H1 (cell line): ENCODE results near the gene LENG9. TPM values are rescaled to one million over a fixed set of nuclear protein-coding genes. Genes with fewer than 3 reads are reported as not detected.
"Not testable (repeated sequence)": the region's sequence is repeated elsewhere in the genome, so short reads cannot be mapped to it uniquely, and the experiment has no call there.

Source experiments
- CTCF ChIA-PET: fragments of 300-600 bp; sonication (Branson Sonifier 250); formaldehyde crosslinking; loops from one replicate; lab custom pipeline; 2021; ENCODE audit not compliant: partially characterized antibody; lab: Charles Lee
- POLR2A ChIA-PET: fragments of 300-600 bp; sonication (Branson Sonifier 250); formaldehyde crosslinking; loops from one replicate; lab custom pipeline; 2021; ENCODE audit warnings: inconsistent platforms; ENCODE audit not compliant: partially characterized antibody; lab: Charles Lee
- DNase-seq, 2 experiments: peaks; one replicate each; pipeline versions ENCODE4 v3.0.0 to v3.0.0-alpha.2; 2010 to 2022; ENCODE audit warnings: low spot score in 2 of 2, low read depth in 1 of 2, mixed read lengths in 1 of 2
- FAIRE-seq: peaks from 2 replicates; lab custom pipeline; 2011; peaks lifted over from hg19 to GRCh38; lab: Jason Lieb, UNC
- H2AFZ ChIP-seq: 2 replicates; pipeline ENCODE4 v1.8.1; 2012; ENCODE audit warnings: low read length, inconsistent platforms
- H2AK5ac ChIP-seq: 2 replicates; pipeline ENCODE4 v1.6.1; 2013; ENCODE audit warnings: low read depth, low read length
- H2BK120ac ChIP-seq: replicated peaks from 2 replicates; pipeline ENCODE3; 2013; ENCODE audit warnings: low read depth, low read length, inconsistent platforms
- H2BK12ac ChIP-seq: 2 replicates; pipeline ENCODE4 v1.6.1; 2013; ENCODE audit warnings: low read depth, low read length
- H2BK15ac ChIP-seq: 2 replicates; pipeline ENCODE4 v1.6.1; 2013; ENCODE audit warnings: low read length
- H2BK20ac ChIP-seq: 2 replicates; pipeline ENCODE4 v1.6.1; 2013; ENCODE audit warnings: low read length
- H2BK5ac ChIP-seq: 2 replicates; pipeline ENCODE4 v1.6.1; 2013; ENCODE audit warnings: low read depth, low read length
- H3K14ac ChIP-seq: 2 replicates; pipeline ENCODE4 v1.6.1; 2013; ENCODE audit warnings: inconsistent platforms; ENCODE audit not compliant: insufficient read length
- H3K18ac ChIP-seq: 2 replicates; pipeline ENCODE4 v1.6.1; 2013; ENCODE audit warnings: low read length; ENCODE audit errors: extremely low read depth
- H3K23ac ChIP-seq: 2 replicates; pipeline ENCODE4 v1.6.1; 2013; ENCODE audit warnings: inconsistent platforms; ENCODE audit not compliant: insufficient read length
- H3K23me2 ChIP-seq: 2 replicates; pipeline ENCODE4 v1.6.1; 2013; ENCODE audit warnings: low read depth, low read length
- H3K27ac ChIP-seq: 2 replicates; pipeline ENCODE4 v1.6.1; 2011; ENCODE audit warnings: low read depth, low read length, inconsistent platforms
- H3K27me3 ChIP-seq, 4 experiments: replicated peaks in 1 of 4; 1 replicate in 1 of 4; 2 replicates in 3 of 4; pipeline versions ENCODE4 v1.6.1 to v1.8.1; 2011 to 2013; ENCODE audit warnings: low read length in 3 of 4, mild to moderate bottlenecking in 3 of 4, inconsistent platforms in 2 of 4, mixed read lengths in 2 of 4, moderate library complexity in 1 of 4; ENCODE audit not compliant: control insufficient read depth in 3 of 4, insufficient read depth in 3 of 4; ENCODE audit errors: extremely low read depth in 1 of 4
- H3K36me3 ChIP-seq, 4 experiments: 2 replicates each; pipeline versions ENCODE4 v1.6.1 to v1.8.1; 2011 to 2013; ENCODE audit warnings: mild to moderate bottlenecking in 4 of 4, low read length in 3 of 4, moderate library complexity in 2 of 4, control low read depth in 1 of 4, inconsistent platforms in 1 of 4; ENCODE audit not compliant: insufficient read depth in 4 of 4, control insufficient read depth in 2 of 4
- H3K4ac ChIP-seq: replicated peaks from 2 replicates; pipeline ENCODE3; 2013; ENCODE audit warnings: low read length, low read depth, mixed read lengths, inconsistent platforms; ENCODE audit not compliant: insufficient read length
- H3K4me1 ChIP-seq, 4 experiments: replicated peaks in 1 of 4; 1 replicate in 1 of 4; 2 replicates in 3 of 4; pipeline versions ENCODE4 v1.6.1 to v1.8.1; 2011 to 2013; ENCODE audit warnings: low read length in 3 of 4, inconsistent platforms in 2 of 4, mixed read lengths in 1 of 4; ENCODE audit not compliant: insufficient read depth in 4 of 4, control insufficient read depth in 3 of 4
- H3K4me2 ChIP-seq, 2 experiments: 2 replicates each; pipeline versions ENCODE4 v1.6.1 to v1.8.1; 2011 to 2013; ENCODE audit warnings: low read depth in 2 of 2, low read length in 2 of 2, control low read depth in 1 of 2, inconsistent platforms in 1 of 2, mild to moderate bottlenecking in 1 of 2; ENCODE audit not compliant: insufficient read depth in 1 of 2
- H3K4me3 ChIP-seq, 4 experiments: fragments of 200-600, 300-600 bp in 1 of 4; sonication (generic), shearing (Covaris generic), sonication (Bioruptor Twin) in 1 of 4; 2 replicates each; pipeline versions ENCODE4 v1.5.1 to v1.8.1; 2011 to 2016; ENCODE audit warnings: low read length in 4 of 4, low read depth in 3 of 4, control low read depth in 2 of 4, inconsistent platforms in 2 of 4, mild to moderate bottlenecking in 2 of 4, mixed read lengths in 1 of 4, moderate library complexity in 1 of 4; ENCODE audit not compliant: insufficient read depth in 2 of 4; ENCODE audit errors: extremely low read depth in 1 of 4
- H3K56ac ChIP-seq: replicated peaks from 2 replicates; pipeline ENCODE3; 2013; ENCODE audit warnings: low read depth, mild to moderate bottlenecking, mixed read lengths, low read length, inconsistent platforms; ENCODE audit not compliant: insufficient read length
- H3K79me1 ChIP-seq: 2 replicates; pipeline ENCODE4 v1.6.1; 2013; ENCODE audit warnings: low read depth, low read length, control low read depth
- H3K79me2 ChIP-seq, 2 experiments: 2 replicates each; pipeline versions ENCODE4 v1.6.1 to v1.8.1; 2012 to 2013; ENCODE audit warnings: low read length in 2 of 2, mild to moderate bottlenecking in 2 of 2, inconsistent platforms in 1 of 2; ENCODE audit not compliant: insufficient read depth in 2 of 2, control insufficient read depth in 1 of 2
- H3K9ac ChIP-seq, 4 experiments: replicated peaks in 1 of 4; 1 replicate in 1 of 4; 2 replicates in 3 of 4; pipeline versions ENCODE4 v1.6.1 to v1.8.1; 2011 to 2013; ENCODE audit warnings: low read depth in 3 of 4, low read length in 3 of 4, control low read depth in 2 of 4, mild to moderate bottlenecking in 2 of 4, moderate library complexity in 2 of 4, inconsistent platforms in 1 of 4; ENCODE audit errors: extremely low read depth in 1 of 4
- H3K9me3 ChIP-seq, 2 experiments: 2 replicates each; pipeline versions ENCODE4 v1.6.1 to v1.8.1; 2012 to 2013; ENCODE audit warnings: mild to moderate bottlenecking in 2 of 2, moderate library complexity in 2 of 2, control low read depth in 1 of 2, inconsistent platforms in 1 of 2, low read depth in 1 of 2, low read length in 1 of 2, mixed read lengths in 1 of 2; ENCODE audit not compliant: insufficient read depth in 2 of 2
- H4K20me1 ChIP-seq, 2 experiments: replicated peaks in 1 of 2; 2 replicates each; pipeline versions ENCODE3 to v1.8.1; 2011 to 2013; ENCODE audit warnings: inconsistent platforms in 2 of 2, low read length in 2 of 2, mild to moderate bottlenecking in 1 of 2; ENCODE audit not compliant: insufficient read depth in 2 of 2, control insufficient read depth in 1 of 2
- H4K5ac ChIP-seq: 2 replicates; pipeline ENCODE4 v1.6.1; 2013; ENCODE audit warnings: low read length, low read depth, mixed read lengths, inconsistent platforms; ENCODE audit not compliant: insufficient read length
- H4K8ac ChIP-seq: 2 replicates; pipeline ENCODE4 v1.8.0; 2013; ENCODE audit warnings: mild to moderate bottlenecking, moderate library complexity, low read length, inconsistent platforms; ENCODE audit not compliant: insufficient read depth; ENCODE audit errors: extremely low read depth
- H4K91ac ChIP-seq: replicated peaks from 2 replicates; pipeline ENCODE3; 2013; ENCODE audit warnings: low read length, mixed read lengths, inconsistent platforms; ENCODE audit not compliant: insufficient read length
- CHD2 ChIP-seq: IDR thresholded peaks from 2 replicates; pipeline ENCODE4 v1.6.1; 2012; ENCODE audit warnings: low read length, improper control_type of control experiment
- KDM4A ChIP-seq: IDR thresholded peaks from one replicate; pipeline ENCODE4 v1.7.1; 2012; ENCODE audit warnings: low read depth, mild to moderate bottlenecking, moderate library complexity, low read length, inconsistent platforms; ENCODE audit not compliant: severe bottlenecking
- MAX ChIP-seq: IDR thresholded peaks from 2 replicates; pipeline ENCODE4 v1.6.1; 2012; ENCODE audit warnings: inconsistent platforms
- POLR2A ChIP-seq, 2 experiments: IDR thresholded peaks; 1 replicate in 1 of 2; 2 replicates in 1 of 2; pipeline ENCODE4 v1.6.1; 2011; ENCODE audit warnings: low read depth in 2 of 2, low read length in 2 of 2, mild to moderate bottlenecking in 2 of 2; ENCODE audit errors: control extremely low read depth in 1 of 2
- RBBP5 ChIP-seq: IDR thresholded peaks from 2 replicates; pipeline ENCODE4 v1.7.1; 2012; ENCODE audit warnings: low read depth, mild to moderate bottlenecking, inconsistent platforms, low read length, moderate library complexity, borderline replicate concordance
- TAF7 ChIP-seq: optimal IDR thresholded peaks from 2 replicates; pipeline ENCODE3; 2011; ENCODE audit warnings: low read depth, mild to moderate bottlenecking, inconsistent platforms, low read length, moderate library complexity, borderline replicate concordance
- WGBS, 2 experiments: shearing (Covaris generic) in 1 of 2; methylation state at CpG; one replicate each; pipeline versions ENCODE4 v1.1.6 to v1.1.7; 2013 to 2015; ENCODE audit warnings: low lambda C conversion rate in 2 of 2, mixed read lengths in 2 of 2, inconsistent platforms in 1 of 2, low coverage in 1 of 2, missing lambda C conversion rate in 1 of 2; ENCODE audit not compliant: insufficient replicate concordance in 2 of 2, insufficient coverage in 1 of 2, insufficient read length in 1 of 2; ENCODE audit errors: extremely low coverage in 1 of 2, missing lambda C conversion rate in 1 of 2; 5-methylcytosine and 5-hydroxymethylcytosine counted together
- polyA plus RNA-seq, 7 experiments: library from polyadenylated mRNA; depleted of rRNA in 3 of 7; stranded (reverse) in 5 of 7; unstranded in 2 of 7; fragments of >200 nt in 5 of 7; fragments of 200-250 nt in 2 of 7; gene quantifications; 1 replicate in 5 of 7; 2 replicates in 1 of 7; 4 replicates in 1 of 7; pipeline versions ENCODE4 v1.2.1 to v1.2.3, GENCODE V29; 2011 to 2013; ENCODE audit warnings: missing spikeins in 2 of 7, mixed read lengths in 2 of 7
- total RNA-seq: library from RNA; stranded (reverse); fragmentation: NEBNext Ultra II Directional; extraction: Animal tissue kit (Norgen Biotek cat#: 25700); gene quantifications from 2 replicates; pipeline ENCODE4 v1.2.1, GENCODE V29; 2021

The LENG9 gene
- total and polyA plus RNA-seq, 2 of the 8 experiments (the other 6 are each of a cell fraction or from before 2014, with no cell fraction given) = 1.6 to 3.9 TPM

- TF ChIP-seq MAX (peak; percentile 62; the same call in 1 of the 2 replicates), KDM4A (peak; percentile 59), TAF7 (peak; percentile 11), POLR2A (IDR thresholded peaks at IDR 0.05; ENCODE audit: control extremely low read depth in 1 of 2, low read depth in 2 of 2, low read length in 2 of 2) (peak; percentile 43 to 57; a peak in 2 of 3 replicates), RBBP5 (0 out of 2 replicates have a peak, but pooled peaks have one; percentile 90), CHD2 (0 out of 2 replicates have a peak, but pooled peaks have one; percentile 57)
Measured at GRCh38 chr19:54463531-54464043, at the start of gene LENG9 (continued).

- H2BK5ac ChIP-seq, H3K14ac ChIP-seq, H4K5ac ChIP-seq, POLR2A ChIA-PET, H2BK12ac ChIP-seq, H4K8ac ChIP-seq, H3K79me2 ChIP-seq, H4K20me1 ChIP-seq, H3K4ac ChIP-seq, H3K56ac ChIP-seq, H3K4me1 ChIP-seq, H3K23me2 ChIP-seq, H3K36me3 ChIP-seq, H2BK120ac ChIP-seq, H2BK20ac ChIP-seq, H2BK15ac ChIP-seq, CTCF ChIA-PET, H3K27ac ChIP-seq, H3K18ac ChIP-seq, H3K27me3 ChIP-seq, H3K79me1 ChIP-seq, H4K91ac ChIP-seq, H2AFZ ChIP-seq, H3K23ac ChIP-seq, H3K4me2 ChIP-seq, H2AK5ac ChIP-seq, DNase-seq, H3K9ac ChIP-seq, H3K4me3 ChIP-seq: not testable (repeated sequence)
- FAIRE-seq = peak; percentile 78
- peaks cover 31 to 61% of the 10 kb centered on the region in 2 experiments for H3K9me3 ChIP-seq
- 81% methylated on average over 7 of the region's 21 CpGs; no CpG with 5 or more reads in 1 of the 2 experiments for WGBS, 2 experiments
Measured at GRCh38 chr19:54509200-54509940, 45.8 kb upstream of the LENG9 start.
